ENCODE results near the gene ATP10B.

GRCh38 chr5:160555971-160556631, 295.9 kb downstream of the ATP10B start:
- no peak for TF ChIP-seq CTCF (IDR thresholded peaks at IDR 0.05)
- TF ChIP-seq POLR2AphosphoS5 (IDR thresholded peaks at IDR 0.05), result no peak
- no peak for TF ChIP-seq POLR2A (IDR thresholded peaks at IDR 0.05)
